Gastrocnemius medialis (tissue), 4 donors: ENCODE data around the gene SYCP1. TPM values are rescaled to one million over a fixed set of nuclear protein-coding genes. Genes with fewer than 3 reads are reported as not detected.

Experiments used
- ATAC-seq, 2 donors: fragments of 150-250 bp; one replicate each; pipeline ENCODE4 v1.9.1; 2016
- DNase-seq, 2 donors: peaks; one replicate each; pipeline ENCODE4 v3.0.0-alpha.2; 2019
- H3K27ac ChIP-seq, 4 donors: fragments of 200-600 bp; sonication (generic); 1 replicate in 1 of 4; 2 replicates in 3 of 4; pipeline ENCODE4 v1.5.1; 2016 to 2018; ENCODE audit warnings: mild to moderate bottlenecking in 2 of 4, moderate library complexity in 1 of 4
- H3K27me3 ChIP-seq, 3 donors: fragments of 200-600 bp; sonication (generic) in 2 of 3; 1 replicate in 1 of 3; 2 replicates in 2 of 3; pipeline versions ENCODE4 v1.5.1 to v1.6.0; 2016 to 2019; ENCODE audit warnings: mild to moderate bottlenecking in 1 of 3, moderate library complexity in 1 of 3
- H3K36me3 ChIP-seq, 2 donors: fragments of 200-600 bp; sonication (generic) in 1 of 2; one replicate each; pipeline ENCODE4 v1.5.1; 2017 to 2018
- H3K4me1 ChIP-seq, 2 donors: fragments of 200-600 bp; sonication (generic) in 1 of 2; one replicate each; pipeline ENCODE4 v1.5.1; 2016 to 2017; ENCODE audit warnings: mild to moderate bottlenecking in 2 of 2
- H3K4me3 ChIP-seq, 4 donors: fragments of 200-600 bp; sonication (generic) in 3 of 4; 1 replicate in 1 of 4; 2 replicates in 3 of 4; pipeline ENCODE4 v1.5.1; 2016 to 2019; ENCODE audit warnings: mild to moderate bottlenecking in 2 of 4
- H3K9me3 ChIP-seq, 3 donors: fragments of 200-600 bp; sonication (generic) in 2 of 3; 1 replicate in 1 of 3; 2 replicates in 2 of 3; pipeline ENCODE4 v1.5.1; 2016 to 2019
- POLR2A ChIP-seq, 2 donors: fragments of 450-650 bp; IDR thresholded peaks; one replicate each; pipeline ENCODE4 v1.6.1; 2017; ENCODE audit warnings: antibody characterized with exemption in 2 of 2, mild to moderate bottlenecking in 2 of 2, moderate library complexity in 2 of 2
- in situ Hi-C, 4 donors: fragments of 200-750 bp; cut with MboI; loops; one replicate each; pipeline versions ENCODE4 v1.15.0 to v1.8.0; 2017; ENCODE audit warnings: low sequenced_read_pairs in 4 of 4
- intact Hi-C: fragments of 100-400 bp; cut with DNase I; formaldehyde crosslinking; loops from one replicate; pipeline ENCODE4 v1.15.1; 2023; ENCODE audit warnings: low total_unique reads
- total RNA-seq, 4 donors: library from RNA; depleted of rRNA; stranded (reverse); fragments of >200 nt; gene quantifications; one replicate each; pipeline versions ENCODE4 v1.1.0 to v1.2.3, GENCODE V29; 2016
- TF ChIP-seq, protein P1 (sequence below), 5 experiments: fragments of 450-650 bp in 3 of 5; fragments of 200-600 bp in 2 of 5; sonication (generic) in 2 of 5; IDR thresholded peaks in 4 of 5; conservative IDR thresholded peaks in 1 of 5; 1 replicate in 4 of 5; 2 replicates in 1 of 5; pipeline ENCODE4 v1.5.1; 2016 to 2019; ENCODE audit warnings: antibody characterized with exemption in 5 of 5, mild to moderate bottlenecking in 3 of 5, moderate library complexity in 3 of 5

Gene SYCP1
- total RNA-seq, 4 donors from 2014 or later, result not detected

DNA sequence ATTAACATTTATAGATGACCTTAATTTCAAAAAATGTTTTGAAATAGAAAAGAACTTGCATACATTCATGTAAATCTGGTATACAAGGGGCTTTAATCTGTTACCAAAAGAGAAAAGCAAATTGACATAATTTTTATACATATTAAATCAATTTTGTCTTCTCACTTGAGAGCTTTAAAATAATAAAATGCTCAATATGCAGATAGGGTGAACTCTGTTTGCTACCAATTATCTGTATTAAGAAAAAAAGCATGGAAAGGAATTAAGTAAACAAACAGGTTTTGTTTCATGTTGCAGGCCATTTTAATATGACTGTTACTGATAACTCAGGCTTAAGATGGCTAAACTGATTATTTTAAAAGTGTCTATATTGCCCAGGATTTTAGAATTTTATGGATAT is 168.9 kb downstream of the SYCP1 start:
- no peaks in the 10 kb centered on the region for H3K9me3 ChIP-seq
- H3K4me1 ChIP-seq, result no peaks in the 10 kb centered on the region
- in situ Hi-C loops, result no loop called here
- intact Hi-C loops, result no loop called here
- no peaks in the 10 kb centered on the region for H3K27me3 ChIP-seq
- no peaks in the 10 kb centered on the region for H3K36me3 ChIP-seq
- ATAC-seq, result no peak
- TF ChIP-seq POLR2A (IDR thresholded peaks at IDR 0.05), result no peak
- TF ChIP-seq, protein P1, sequence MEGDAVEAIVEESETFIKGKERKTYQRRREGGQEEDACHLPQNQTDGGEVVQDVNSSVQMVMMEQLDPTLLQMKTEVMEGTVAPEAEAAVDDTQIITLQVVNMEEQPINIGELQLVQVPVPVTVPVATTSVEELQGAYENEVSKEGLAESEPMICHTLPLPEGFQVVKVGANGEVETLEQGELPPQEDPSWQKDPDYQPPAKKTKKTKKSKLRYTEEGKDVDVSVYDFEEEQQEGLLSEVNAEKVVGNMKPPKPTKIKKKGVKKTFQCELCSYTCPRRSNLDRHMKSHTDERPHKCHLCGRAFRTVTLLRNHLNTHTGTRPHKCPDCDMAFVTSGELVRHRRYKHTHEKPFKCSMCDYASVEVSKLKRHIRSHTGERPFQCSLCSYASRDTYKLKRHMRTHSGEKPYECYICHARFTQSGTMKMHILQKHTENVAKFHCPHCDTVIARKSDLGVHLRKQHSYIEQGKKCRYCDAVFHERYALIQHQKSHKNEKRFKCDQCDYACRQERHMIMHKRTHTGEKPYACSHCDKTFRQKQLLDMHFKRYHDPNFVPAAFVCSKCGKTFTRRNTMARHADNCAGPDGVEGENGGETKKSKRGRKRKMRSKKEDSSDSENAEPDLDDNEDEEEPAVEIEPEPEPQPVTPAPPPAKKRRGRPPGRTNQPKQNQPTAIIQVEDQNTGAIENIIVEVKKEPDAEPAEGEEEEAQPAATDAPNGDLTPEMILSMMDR (IDR thresholded peaks at IDR 0.05 in 4 of 5, conservative IDR thresholded peaks at IDR 0.05 in 1 of 5), result no peak
- no peak overlapping the region for H3K4me3 ChIP-seq
- DNase-seq, result no peak
- H3K27ac ChIP-seq, result no peak overlapping the region

DNA sequence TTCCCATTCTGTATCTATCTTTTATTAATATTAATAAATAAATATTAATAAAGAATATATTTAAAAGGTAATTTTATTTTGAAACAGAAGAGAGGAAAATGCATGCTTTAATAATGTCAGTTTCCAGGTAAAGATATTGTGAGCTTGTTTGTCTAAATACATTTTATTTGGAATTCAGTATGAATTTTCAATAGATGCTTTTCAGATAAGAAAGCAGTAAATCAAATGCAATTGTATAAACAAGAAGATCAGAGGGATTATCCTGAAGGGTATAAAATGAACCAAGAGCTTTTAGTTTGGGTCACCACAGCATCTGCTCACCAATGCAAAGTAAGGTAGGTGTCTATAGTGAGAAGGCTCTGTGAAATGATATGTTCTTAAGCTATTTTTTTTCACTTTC is 174.9 kb downstream of the SYCP1 start, which contains the start of gene TSHB:
Gene TSHB, plus strand, starts transcription at position 301 of the 400 bp plus-strand sequence. CDS start 3,537 bp downstream, outside the sequence.
- H3K36me3 ChIP-seq, result no peaks in the 10 kb centered on the region
- no peak within 1 kb of the TSS for H3K4me3 ChIP-seq
- H3K9me3 ChIP-seq, result no peaks in the 10 kb centered on the region
- no peak for TF ChIP-seq POLR2A (IDR thresholded peaks at IDR 0.05)
- TF ChIP-seq, protein P1 (IDR thresholded peaks at IDR 0.05 in 4 of 5, conservative IDR thresholded peaks at IDR 0.05 in 1 of 5), result no peak
- in situ Hi-C loops, result no loop called here
- H3K27me3 ChIP-seq, result no peaks in the 10 kb centered on the region
- no peak for ATAC-seq
- DNase-seq, result no peak
- H3K4me1 ChIP-seq, result no peaks in the 10 kb centered on the region
- no peak within 1 kb of the TSS for H3K27ac ChIP-seq
- intact Hi-C loops, result no loop called here

DNA sequence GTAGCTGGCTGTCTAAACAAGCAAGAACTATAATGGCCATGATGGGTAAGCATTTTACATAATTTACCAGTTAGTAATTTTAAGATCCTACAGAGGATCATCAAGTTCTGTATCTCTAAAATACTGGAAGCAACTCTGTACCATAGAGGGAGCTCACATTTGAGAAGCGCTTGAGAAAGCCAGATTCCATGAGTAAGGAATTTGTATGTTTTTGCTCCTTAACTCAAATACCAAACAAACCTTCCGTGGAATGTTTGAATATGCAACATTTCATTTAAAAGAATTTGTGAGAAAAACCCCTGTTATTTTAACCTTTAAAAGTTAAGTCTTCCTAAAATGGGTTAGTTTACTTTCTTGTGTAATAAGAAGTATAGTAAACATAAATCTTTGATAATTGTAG is 176.9 kb downstream of the SYCP1 start:
- Histone ChIP-seq H3K27ac (no peak overlapping the region), H3K4me3 (no peak overlapping the region), H3K4me1 (no peaks in the 10 kb centered on the region), H3K9me3 (no peaks in the 10 kb centered on the region), H3K27me3 (no peaks in the 10 kb centered on the region), H3K36me3 (no peaks in the 10 kb centered on the region)
- intact Hi-C loops, result no loop called here
- ATAC-seq, result no peak
- in situ Hi-C loops, result no loop called here
- DNase-seq, result no peak
- no peak for TF ChIP-seq POLR2A (IDR thresholded peaks at IDR 0.05)
- TF ChIP-seq, protein P1 (IDR thresholded peaks at IDR 0.05 in 4 of 5, conservative IDR thresholded peaks at IDR 0.05 in 1 of 5), result no peak

DNA sequence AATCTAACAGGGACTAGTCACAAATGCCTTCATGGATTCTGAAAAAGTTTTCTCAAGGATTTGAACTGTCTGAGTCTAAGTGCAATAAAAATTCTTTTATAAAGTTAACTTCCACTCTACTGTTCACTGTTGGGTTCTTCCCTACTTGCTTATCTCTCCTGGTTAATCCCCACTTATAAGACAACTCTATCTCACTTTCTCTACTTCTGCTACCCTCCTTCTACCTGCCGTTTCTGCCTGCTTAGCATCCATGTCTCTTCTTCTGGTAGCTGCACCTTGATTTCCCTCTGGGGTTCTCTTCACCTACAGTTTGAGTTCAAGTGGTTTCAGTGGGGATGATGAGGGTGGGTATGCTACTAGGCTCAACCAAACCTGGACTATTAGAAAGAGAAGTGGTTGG is 181.0 kb downstream of the SYCP1 start:
- in situ Hi-C loops, result no loop called here
- intact Hi-C loops, result no loop called here
- H3K4me1 ChIP-seq, result no peaks in the 10 kb centered on the region
- no peaks in the 10 kb centered on the region for H3K9me3 ChIP-seq
- H3K27me3 ChIP-seq, result no peaks in the 10 kb centered on the region
- no peak overlapping the region for H3K27ac ChIP-seq
- TF ChIP-seq, protein P1 (IDR thresholded peaks at IDR 0.05 in 4 of 5, conservative IDR thresholded peaks at IDR 0.05 in 1 of 5), result no peak
- no peak for TF ChIP-seq POLR2A (IDR thresholded peaks at IDR 0.05)
- H3K36me3 ChIP-seq, result no peaks in the 10 kb centered on the region
- DNase-seq, result no peak
- no peak overlapping the region for H3K4me3 ChIP-seq
- no peak for ATAC-seq

DNA sequence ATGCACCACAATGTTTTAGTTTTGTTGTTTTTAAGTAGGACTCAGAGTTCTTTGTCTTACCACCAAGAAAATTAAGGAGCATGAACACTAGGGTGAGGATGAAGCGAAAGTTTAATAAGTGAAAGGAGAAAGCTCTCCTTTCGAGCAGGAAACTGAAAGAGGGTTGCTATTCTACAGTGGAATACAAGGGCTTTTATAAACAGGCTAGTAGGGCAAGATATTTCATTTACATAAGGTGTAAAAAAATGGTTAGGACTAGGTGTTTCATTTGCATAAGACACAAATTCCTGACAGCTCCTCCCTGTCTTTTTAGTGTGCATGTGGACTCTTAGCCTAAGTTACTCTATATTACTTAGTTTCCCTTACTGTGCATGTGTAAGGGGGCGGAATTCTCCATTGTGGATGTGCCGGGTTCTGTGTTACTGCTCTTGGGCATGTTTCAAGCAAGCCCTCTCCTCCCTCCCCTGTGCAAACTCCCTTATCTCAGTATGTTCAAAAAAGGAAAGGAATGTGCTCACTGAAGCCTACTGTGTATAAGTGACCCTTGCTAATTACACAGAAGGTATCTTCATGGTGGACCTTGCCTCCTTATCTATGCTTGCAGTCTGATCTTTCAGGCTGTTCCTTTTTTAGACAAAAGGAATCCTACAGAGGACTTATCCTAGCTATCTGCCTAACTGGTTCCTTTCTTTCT is 182.3 kb downstream of the SYCP1 start:
- no peaks in the 10 kb centered on the region for H3K4me1 ChIP-seq
- H3K27ac ChIP-seq, result no peak overlapping the region
- ATAC-seq (no peak), DNase-seq (no peak)
- H3K9me3 ChIP-seq, result no peaks in the 10 kb centered on the region
- no peaks in the 10 kb centered on the region for H3K36me3 ChIP-seq
- intact Hi-C loops, result no loop called here
- no peak overlapping the region for H3K4me3 ChIP-seq
- in situ Hi-C loops, result no loop called here
- no peak for TF ChIP-seq POLR2A (IDR thresholded peaks at IDR 0.05)
- TF ChIP-seq, protein P1 (IDR thresholded peaks at IDR 0.05 in 4 of 5, conservative IDR thresholded peaks at IDR 0.05 in 1 of 5), result no peak
- H3K27me3 ChIP-seq, result no peaks in the 10 kb centered on the region
